GM13976 (cell line): Measurements from ENCODE around the gene DAB1.

Experiments used
- DNase-seq: peaks from one replicate; pipeline ENCODE4 v3.0.0; 2012; ENCODE audit warnings: low spot score
- CTCF ChIP-seq: IDR thresholded peaks from 2 replicates; pipeline ENCODE4 v1.5.1; 2012; ENCODE audit warnings: borderline replicate concordance, mild to moderate bottlenecking; ENCODE audit not compliant: insufficient read depth; ENCODE audit errors: extremely low read depth, missing control alignments, control extremely low read depth
- in situ Hi-C: fragments of 300-500 bp; cut with MboI; formaldehyde crosslinking; loops from one replicate; pipeline ENCODE4 v1.12.0; 2022; ENCODE audit warnings: low sequenced_read_pairs, mixed read lengths, inconsistent platforms; ENCODE audit not compliant: unreplicated experiment

Gene DAB1

GRCh38 chr1:57325117-57325516, 98.7 kb downstream of the DAB1 start:
- no peak for TF ChIP-seq CTCF
- in situ Hi-C loops, result no loop called here
- DNase-seq, result no peak

GRCh38 chr1:57324388-57324787, 99.5 kb downstream of the DAB1 start:
- in situ Hi-C loops, result no loop called here
- TF ChIP-seq CTCF, result no peak
- no peak for DNase-seq

- DNase-seq, result no peak
- no peak for TF ChIP-seq CTCF
- in situ Hi-C loops, result no loop called here
These were observed 102.1 kb downstream of the DAB1 start for GRCh38 chr1:57321776-57322175.

DNA sequence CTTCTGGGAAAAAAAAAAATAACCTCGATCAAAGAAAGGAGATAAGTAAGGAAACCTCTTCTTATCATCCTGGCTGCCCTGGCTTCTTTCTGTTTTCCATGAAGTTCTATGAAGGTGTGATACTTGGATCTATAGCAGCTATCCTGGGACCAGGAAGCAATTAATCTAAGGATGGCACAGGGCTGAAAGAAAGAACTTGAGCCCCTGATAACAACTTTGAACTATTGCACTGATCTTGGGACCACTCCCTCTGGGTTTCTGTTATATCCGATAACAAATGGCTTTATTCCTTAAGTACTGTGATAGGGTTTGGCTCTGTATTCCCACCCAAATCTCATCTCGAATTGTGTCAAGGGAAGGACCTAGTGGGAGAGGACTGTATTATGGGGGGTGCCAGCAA, 104.1 kb downstream of the DAB1 start:
- in situ Hi-C loops, result no loop called here
- DNase-seq, result no peak
- TF ChIP-seq CTCF, result no peak

- in situ Hi-C loops, result no loop called here
- no peak for TF ChIP-seq CTCF
- no peak for DNase-seq
These were observed 104.7 kb downstream of the DAB1 start for GRCh38 chr1:57319165-57319564.

GRCh38 chr1:57316861-57317260, 107.0 kb downstream of the DAB1 start:
- no peak for DNase-seq
- TF ChIP-seq CTCF, result no peak
- in situ Hi-C loops, result no loop called here

- no peak for TF ChIP-seq CTCF
- in situ Hi-C loops, result no loop called here
- no peak for DNase-seq
These were observed 107.6 kb downstream of the DAB1 start for GRCh38 chr1:57316291-57316690.
